Endothelial cell of umbilical vein (primary cell): ENCODE results near the gene CENPU. TPM values are rescaled to one million over a fixed set of nuclear protein-coding genes. Genes with fewer than 3 reads are reported as not detected.

Experiments used
- BruUV-seq: library from RNA; stranded (reverse); fragments of 400-500 nt; replicated peaks from 2 replicates; lab custom pipeline; 2021; lab: Mats Ljungman, UMichigan
- CTCF ChIA-PET: fragments of 300-600, 350-600 bp; sonication (Branson Sonifier 250); formaldehyde crosslinking; loops from one replicate; lab custom pipeline; 2021; ENCODE audit warnings: antibody characterized with exemption, inconsistent platforms; lab: Charles Lee
- POLR2A ChIA-PET: fragments of 300-600, 350-600 bp; sonication (Branson Sonifier 250); formaldehyde crosslinking; loops from one replicate; lab custom pipeline; 2021; ENCODE audit warnings: antibody characterized with exemption, inconsistent platforms; lab: Charles Lee
- DNase-seq: peaks from one replicate; pipeline ENCODE4 v3.0.0-alpha.2; 2011; ENCODE audit warnings: low read depth, low spot score
- FAIRE-seq: peaks from 2 replicates; lab custom pipeline; 2011; peaks lifted over from hg19 to GRCh38; lab: Jason Lieb, UNC
- H2AFZ ChIP-seq: 2 replicates; pipeline ENCODE4 v1.6.0; 2012; ENCODE audit warnings: low read depth, low read length, control low read depth, inconsistent platforms
- H3K27ac ChIP-seq: 2 replicates; pipeline ENCODE4 v1.5.1; 2011; ENCODE audit warnings: low read depth, mild to moderate bottlenecking, control low read depth, low read length, moderate library complexity; ENCODE audit not compliant: insufficient read depth
- H3K27me3 ChIP-seq, 2 experiments: 2 replicates each; pipeline versions ENCODE4 v1.6.0 to v1.6.1; 2011; ENCODE audit warnings: low read length in 2 of 2, mixed read lengths in 1 of 2; ENCODE audit not compliant: control insufficient read depth in 2 of 2, insufficient read depth in 2 of 2
- H3K36me3 ChIP-seq, 2 experiments: 2 replicates in 1 of 2; 3 replicates in 1 of 2; pipeline ENCODE4 v1.5.1; 2011; ENCODE audit warnings: low read length in 2 of 2, mild to moderate bottlenecking in 1 of 2, moderate library complexity in 1 of 2; ENCODE audit not compliant: control insufficient read depth in 2 of 2, insufficient read depth in 2 of 2; ENCODE audit errors: extremely low read depth in 1 of 2
- H3K4me1 ChIP-seq: 3 replicates; pipeline ENCODE4 v1.5.1; 2011; ENCODE audit warnings: mild to moderate bottlenecking, low read length; ENCODE audit not compliant: control insufficient read depth, insufficient read depth; ENCODE audit errors: extremely low read depth
- H3K4me2 ChIP-seq: 2 replicates; pipeline ENCODE4 v1.6.1; 2011; ENCODE audit warnings: low read length, control low read depth, mixed read lengths; ENCODE audit not compliant: insufficient read depth
- H3K4me3 ChIP-seq, 3 experiments: fragments of 200-600 bp in 1 of 3; sonication (generic), shearing (Covaris generic) in 1 of 3; replicated peaks in 1 of 3; 2 replicates each; pipeline ENCODE4 v1.5.1; 2011 to 2016; ENCODE audit warnings: control low read depth in 3 of 3, low read length in 3 of 3, mild to moderate bottlenecking in 2 of 3, inconsistent platforms in 1 of 3, low read depth in 1 of 3, moderate library complexity in 1 of 3; ENCODE audit not compliant: insufficient read depth in 1 of 3
- H3K79me2 ChIP-seq: 2 replicates; pipeline ENCODE4 v1.6.0; 2012; ENCODE audit warnings: low read length, inconsistent platforms; ENCODE audit not compliant: control insufficient read depth, insufficient read depth
- H3K9ac ChIP-seq: replicated peaks from 2 replicates; pipeline ENCODE3; 2011; ENCODE audit warnings: low read length, control low read depth; ENCODE audit not compliant: insufficient read depth; ENCODE audit errors: extremely low read depth
- H3K9me1 ChIP-seq: replicated peaks from 3 replicates; pipeline ENCODE4 v1.6.0; 2011; ENCODE audit warnings: mild to moderate bottlenecking, low read length; ENCODE audit not compliant: control insufficient read depth, insufficient read depth; ENCODE audit errors: extremely low read depth
- H3K9me3 ChIP-seq: replicated peaks from 2 replicates; pipeline ENCODE4 v1.5.1; 2012; ENCODE audit warnings: low read length, inconsistent platforms; ENCODE audit not compliant: control insufficient read depth, insufficient read depth
- H4K20me1 ChIP-seq: replicated peaks from 2 replicates; pipeline ENCODE3; 2011; ENCODE audit warnings: mild to moderate bottlenecking, low read length; ENCODE audit not compliant: control insufficient read depth, insufficient read depth; ENCODE audit errors: extremely low read depth
- CTCF ChIP-seq, 2 donors: IDR thresholded peaks; 1 replicate in 1 of 2; 2 replicates in 1 of 2; pipeline ENCODE4 v1.5.1; 2011; ENCODE audit warnings: low read length in 2 of 2, mild to moderate bottlenecking in 2 of 2, moderate library complexity in 2 of 2, control low read depth in 1 of 2, inconsistent platforms in 1 of 2, low read depth in 1 of 2; ENCODE audit not compliant: insufficient read depth in 1 of 2; ENCODE audit errors: extremely low read depth in 1 of 2
- EZH2 ChIP-seq: IDR thresholded peaks from 2 replicates; pipeline ENCODE4 v1.6.1; 2012; ENCODE audit warnings: borderline replicate concordance, low read depth, mild to moderate bottlenecking, moderate library complexity, low read length, inconsistent platforms; ENCODE audit not compliant: severe bottlenecking
- FOS ChIP-seq: IDR thresholded peaks from 2 replicates; pipeline ENCODE4 v1.6.1; 2011; ENCODE audit warnings: mild to moderate bottlenecking, low read length, moderate library complexity, borderline replicate concordance; ENCODE audit not compliant: insufficient read depth
- GATA2 ChIP-seq: IDR thresholded peaks from 2 replicates; pipeline ENCODE4 v1.7.0; 2011; ENCODE audit warnings: low read depth, mild to moderate bottlenecking, moderate library complexity, mixed read lengths, low read length; ENCODE audit not compliant: insufficient read length, insufficient read depth
- JUN ChIP-seq: IDR thresholded peaks from 2 replicates; pipeline ENCODE4 v1.6.1; 2011; ENCODE audit warnings: borderline replicate concordance, low read depth; ENCODE audit not compliant: insufficient read length, insufficient read depth
- MYC ChIP-seq: IDR thresholded peaks from one replicate; pipeline ENCODE4 v1.6.1; 2011; ENCODE audit warnings: mild to moderate bottlenecking, low read depth, low read length
- POLR2A ChIP-seq: IDR thresholded peaks from 2 replicates; pipeline ENCODE4 v1.6.1; 2012; ENCODE audit warnings: low read depth, mild to moderate bottlenecking, control low read depth, low read length
- POLR2AphosphoS5 ChIP-seq: IDR thresholded peaks from 2 replicates; pipeline ENCODE4 v1.6.1; 2012; ENCODE audit warnings: low read depth, mild to moderate bottlenecking, control low read depth, low read length, moderate library complexity; ENCODE audit not compliant: insufficient read depth
- dilution Hi-C: fragments of 300-500 bp; cut with MboI; formaldehyde crosslinking; loops from one replicate; pipeline ENCODE4 v1.15.0; 2019; ENCODE audit warnings: low sequenced_read_pairs; ENCODE audit not compliant: extremely low pct_ligation_motif_present
- intact Hi-C: fragments of 100-400 bp; cut with micrococcal nuclease; formaldehyde crosslinking; loops from one replicate; pipeline ENCODE4 v1.10.0; 2022
- polyA plus RNA-seq, 4 experiments: library from polyadenylated mRNA; depleted of rRNA in 3 of 4; stranded (reverse) in 3 of 4; unstranded in 1 of 4; fragments of >200 nt; gene quantifications; 2 replicates each; pipeline versions ENCODE4 v1.2.1 to v1.2.3, GENCODE V29; 2011 to 2012; ENCODE audit warnings: missing spikeins in 1 of 4
- total RNA-seq: library from RNA; stranded (reverse); gene quantifications from 2 replicates; pipeline ENCODE4 v1.2.3, GENCODE V29; 2021

Gene CENPU
- total and polyA plus RNA-seq, 2 donors (not counting 3 experiments of a cell fraction or from before 2014, with no cell fraction given), result 7.0 to 37.9 TPM

DNA sequence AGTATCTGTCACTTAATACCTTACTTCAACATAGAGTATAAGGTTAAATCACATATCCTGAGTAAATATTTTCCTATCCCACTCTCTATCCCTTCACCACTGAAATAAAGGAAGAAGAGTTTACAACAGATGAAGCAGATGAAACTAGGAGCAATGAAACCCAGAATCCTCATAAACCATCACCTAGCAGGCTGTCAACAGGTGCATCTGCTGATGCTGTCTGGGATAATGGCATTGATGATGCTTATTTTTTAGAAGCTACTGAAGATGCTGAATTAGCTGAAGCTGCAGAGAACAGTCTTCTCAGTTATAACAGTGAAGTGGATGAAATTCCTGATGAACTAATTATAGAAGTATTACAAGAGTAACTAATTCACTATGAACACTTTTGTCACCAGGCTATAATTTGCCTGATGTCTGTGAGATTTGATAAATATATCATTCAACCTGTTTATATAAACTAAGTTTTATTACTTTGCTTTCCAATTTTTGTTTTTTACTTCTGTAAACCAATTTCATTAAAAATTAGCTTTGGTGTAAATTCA is 39.4 kb downstream of the CENPU start:
- no peaks in the 10 kb centered on the region for H3K9me3 ChIP-seq
- H3K36me3 ChIP-seq, result peaks cover 3 to 9% of the 10 kb centered on the region in 2 experiments
- dilution Hi-C loops, result no loop called here
- no peaks in the 10 kb centered on the region for H3K9me1 ChIP-seq
- TF ChIP-seq CTCF (IDR thresholded peaks at IDR 0.05; ENCODE audit: extremely low read depth in 1 of 2, insufficient read depth in 1 of 2, low read depth in 1 of 2, low read length in 2 of 2) (no peak), FOS (no peak), POLR2AphosphoS5 (no peak), GATA2 (no peak), MYC (no peak), POLR2A (no peak), JUN (no peak), EZH2 (no peak)
- intact Hi-C loops, result no loop called here
- H3K4me2 ChIP-seq, result no peak overlapping the region
- no peak overlapping the region for H3K4me3 ChIP-seq
- H3K79me2 ChIP-seq, result no peaks in the 10 kb centered on the region
- ChIA-PET POLR2A (no interaction called here), CTCF (interaction anchor here (0.9 to 1.3 kb wide), 2 partner anchors 10 to 45 kb away, joined by 3 to 5 read pairs; partner anchors contain the start of genes CASP3 and PRIMPOL)
- FAIRE-seq, result no peak
- peaks cover 5% of the 10 kb centered on the region for H3K4me1 ChIP-seq
- no peaks in the 10 kb centered on the region for H3K27me3 ChIP-seq
- no peak overlapping the region for H3K27ac ChIP-seq
- no peak overlapping the region for H2AFZ ChIP-seq
- no peaks in the 10 kb centered on the region for H4K20me1 ChIP-seq
- no TSS peak for BruUV-seq
- DNase-seq, result no peak
- H3K9ac ChIP-seq, result no peak overlapping the region
